HG03066 (cell line): ENCODE measurements around the gene ATF2.
"Not testable (repeated sequence)": the region's sequence is repeated elsewhere in the genome, so short reads cannot be mapped to it uniquely, and the experiment has no call there.

Source experiments
- ATAC-seq: cut with Tn5 transposase; IDR thresholded peaks from one replicate; pipeline ENCODE4 v1.9.1; 2021; ENCODE audit warnings: low read depth; ENCODE audit not compliant: unreplicated experiment

Gene ATF2

DNA sequence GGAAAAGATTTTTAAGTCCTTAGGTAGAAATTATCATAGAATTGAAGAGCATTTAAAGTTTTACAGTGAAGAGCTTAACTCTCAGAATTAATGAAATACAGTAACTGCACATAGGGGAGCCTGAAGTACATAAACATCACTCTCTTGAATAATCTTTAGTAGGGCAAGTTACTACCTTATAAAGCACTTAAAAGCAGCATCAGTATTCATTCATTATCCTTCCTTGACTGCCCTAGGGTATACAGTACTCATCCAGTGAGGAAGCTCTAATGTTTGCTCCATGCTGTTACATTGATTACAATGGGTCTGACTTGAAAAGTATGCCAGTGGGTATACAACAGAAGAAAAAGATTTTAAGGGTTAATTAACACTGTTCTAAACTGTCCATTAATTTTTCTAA, 66.5 kb downstream of the ATF2 start:
- no peak for ATAC-seq

DNA sequence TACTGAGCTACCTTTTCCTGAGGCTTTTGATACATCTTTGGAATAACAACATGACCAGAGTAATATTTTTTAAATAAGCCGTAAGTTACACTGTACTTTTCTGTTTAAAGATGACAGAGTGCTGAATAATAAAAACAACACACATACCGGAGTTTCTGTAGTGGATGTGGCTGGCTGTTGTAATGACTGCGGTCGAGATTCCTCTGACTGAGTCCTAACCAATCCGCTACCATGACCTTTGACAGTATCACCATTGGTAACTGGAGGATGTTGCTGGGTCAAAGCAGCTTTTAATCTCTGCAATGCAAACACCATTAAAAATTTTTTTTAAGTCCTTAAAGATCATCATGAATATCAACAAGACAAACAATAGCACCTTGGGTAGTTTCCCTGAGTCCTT, 70.7 kb downstream of the ATF2 start:
- no peak for ATAC-seq

DNA sequence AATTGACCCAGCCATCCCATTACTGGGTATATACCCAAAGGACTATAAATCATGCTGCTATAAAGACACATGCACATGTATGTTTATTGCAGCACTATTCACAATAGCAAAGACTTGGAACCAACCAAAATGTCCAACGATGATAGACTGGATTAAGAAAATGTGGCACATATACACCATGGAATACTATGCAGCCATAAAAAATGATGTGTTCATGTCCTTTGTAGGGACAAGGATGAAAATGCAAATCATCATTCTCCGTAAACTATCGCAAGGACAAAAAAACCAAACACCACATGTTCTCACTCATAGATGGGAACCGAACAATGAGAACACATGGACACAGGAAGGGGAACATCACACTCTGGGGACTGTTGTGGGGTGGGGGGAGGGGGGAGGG, 83.9 kb downstream of the ATF2 start:
- ATAC-seq: not testable (repeated sequence)

DNA sequence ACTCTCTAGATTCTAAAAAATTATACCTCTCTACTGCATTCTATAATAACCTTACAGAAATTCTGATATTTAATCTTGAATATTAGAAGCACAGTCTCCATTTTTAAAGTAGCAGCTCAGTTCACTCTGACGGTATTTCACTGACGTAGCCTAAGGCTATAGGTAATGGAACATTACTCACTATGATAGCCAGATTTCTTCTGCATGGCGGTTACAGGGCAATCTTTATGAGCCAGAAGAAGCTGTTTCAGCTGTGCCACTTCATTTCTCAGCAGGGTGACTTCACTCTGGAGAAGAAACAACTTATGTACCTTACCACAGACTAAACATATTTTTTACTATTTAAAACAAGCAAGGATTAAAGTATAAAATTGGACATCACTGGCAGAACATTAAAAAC, 87.5 kb downstream of the ATF2 start:
- no peak for ATAC-seq

DNA sequence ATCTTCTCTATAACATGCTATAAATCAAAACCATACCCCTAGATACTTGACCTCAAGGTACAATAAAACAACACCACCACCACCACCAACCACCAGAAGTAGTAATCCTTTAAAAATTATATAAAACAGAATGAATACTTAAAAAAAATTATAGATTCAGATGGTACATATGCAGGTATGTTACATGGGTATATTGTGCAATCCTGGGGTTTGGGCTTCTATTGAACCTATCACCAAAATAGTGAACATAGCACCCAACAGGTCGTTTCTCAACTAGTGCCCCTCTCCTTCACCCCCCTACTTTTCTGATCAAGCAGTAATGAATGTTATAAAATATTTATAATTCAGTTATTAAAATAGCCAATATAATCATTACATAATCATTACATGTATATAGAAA, 91.7 kb downstream of the ATF2 start:
- ATAC-seq: no peak

DNA sequence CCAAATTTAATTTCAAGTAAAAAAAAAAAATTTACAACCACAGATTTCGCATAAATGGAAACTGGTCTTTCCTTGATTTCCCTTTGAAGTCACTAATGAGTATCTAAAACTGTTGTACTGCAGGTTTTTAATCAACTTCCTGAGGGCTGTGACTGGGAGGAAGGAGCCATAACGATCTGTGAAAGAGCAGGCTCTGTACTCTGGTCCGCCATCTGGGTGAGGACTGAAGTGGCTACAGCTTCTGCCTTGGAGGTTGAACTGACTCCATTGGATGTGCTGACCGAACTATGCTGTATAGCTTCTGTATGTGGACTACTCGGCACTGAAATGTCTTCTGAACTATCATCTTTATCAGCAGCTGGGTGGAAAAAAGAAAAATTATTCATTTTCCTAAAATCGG, 93.5 kb downstream of the ATF2 start:
- no peak for ATAC-seq

DNA sequence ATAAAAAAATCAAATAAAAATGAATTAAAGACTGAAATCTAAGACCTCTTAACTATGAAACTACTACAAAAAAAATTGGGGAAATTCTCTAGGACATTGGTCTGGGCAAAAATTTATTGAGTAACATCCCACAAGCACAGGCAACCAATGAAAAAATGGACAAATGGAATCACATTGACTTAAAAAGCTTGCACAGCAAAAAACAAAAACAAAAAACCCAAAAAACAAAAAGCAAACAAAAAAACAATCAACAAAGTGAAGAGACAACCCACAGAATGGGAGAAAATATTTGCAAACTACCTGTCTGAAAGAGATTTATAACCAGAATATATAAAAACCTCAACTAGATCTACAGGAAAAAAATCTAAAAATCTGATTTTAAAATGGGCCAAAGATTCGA, 99.5 kb downstream of the ATF2 start:
- no peak for ATAC-seq

DNA sequence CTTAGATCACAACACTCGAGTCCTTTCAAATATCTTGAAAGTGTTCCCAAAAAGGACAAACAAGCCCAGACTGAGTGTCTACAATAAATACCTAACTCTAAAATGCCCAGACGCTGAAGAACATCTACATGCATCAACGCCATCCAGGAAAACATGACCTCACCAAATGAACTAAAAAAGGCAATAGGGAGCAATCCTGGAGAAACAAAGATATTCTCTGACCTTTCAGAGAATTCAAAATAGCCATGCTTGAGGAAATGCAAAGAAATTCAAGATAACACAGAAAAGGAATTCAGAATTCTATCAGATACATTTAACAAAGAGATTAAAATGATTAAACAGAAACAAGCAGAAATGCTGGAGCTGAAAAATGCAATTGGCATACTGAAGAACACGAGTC, 101.6 kb downstream of the ATF2 start:
- no peak for ATAC-seq

DNA sequence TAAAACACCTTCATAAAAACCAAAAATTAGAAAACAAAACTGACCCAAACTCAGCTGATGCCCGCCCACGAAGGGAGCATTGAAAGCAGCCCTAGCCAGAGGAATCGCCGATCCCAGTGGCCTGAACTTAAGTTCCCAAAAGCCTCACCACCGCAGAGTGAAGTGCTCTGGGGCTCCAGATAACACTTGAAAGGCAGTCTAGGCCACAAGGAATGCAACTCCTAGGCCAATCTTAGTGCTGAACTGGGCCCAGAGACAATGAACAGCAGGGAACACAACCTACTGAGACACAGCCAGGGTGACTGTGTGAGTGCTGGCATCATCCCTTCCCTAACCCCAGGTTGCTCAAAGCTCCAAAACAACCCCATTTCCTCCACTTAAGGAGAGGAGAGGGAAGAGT, 103.2 kb downstream of the ATF2 start:
- no peak for ATAC-seq

DNA sequence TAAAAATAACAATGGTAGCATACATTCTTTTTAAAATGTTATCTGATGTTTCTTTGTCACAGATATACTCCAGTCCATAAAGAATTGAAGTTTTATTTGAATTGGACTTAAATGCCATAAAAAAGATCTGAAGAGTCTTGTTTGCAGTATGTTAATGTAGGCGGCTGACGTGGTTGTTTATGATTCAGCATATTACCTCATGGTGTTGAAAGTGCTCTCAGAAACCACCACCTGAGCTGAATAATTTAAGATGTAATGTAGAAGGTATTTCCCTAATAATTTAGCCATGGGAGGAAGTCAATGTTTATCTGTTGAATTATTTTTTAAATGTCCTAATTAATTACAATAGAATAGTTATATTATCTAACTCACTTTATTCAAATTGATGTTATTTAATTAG, 104.3 kb downstream of the ATF2 start:
- no peak for ATAC-seq

DNA sequence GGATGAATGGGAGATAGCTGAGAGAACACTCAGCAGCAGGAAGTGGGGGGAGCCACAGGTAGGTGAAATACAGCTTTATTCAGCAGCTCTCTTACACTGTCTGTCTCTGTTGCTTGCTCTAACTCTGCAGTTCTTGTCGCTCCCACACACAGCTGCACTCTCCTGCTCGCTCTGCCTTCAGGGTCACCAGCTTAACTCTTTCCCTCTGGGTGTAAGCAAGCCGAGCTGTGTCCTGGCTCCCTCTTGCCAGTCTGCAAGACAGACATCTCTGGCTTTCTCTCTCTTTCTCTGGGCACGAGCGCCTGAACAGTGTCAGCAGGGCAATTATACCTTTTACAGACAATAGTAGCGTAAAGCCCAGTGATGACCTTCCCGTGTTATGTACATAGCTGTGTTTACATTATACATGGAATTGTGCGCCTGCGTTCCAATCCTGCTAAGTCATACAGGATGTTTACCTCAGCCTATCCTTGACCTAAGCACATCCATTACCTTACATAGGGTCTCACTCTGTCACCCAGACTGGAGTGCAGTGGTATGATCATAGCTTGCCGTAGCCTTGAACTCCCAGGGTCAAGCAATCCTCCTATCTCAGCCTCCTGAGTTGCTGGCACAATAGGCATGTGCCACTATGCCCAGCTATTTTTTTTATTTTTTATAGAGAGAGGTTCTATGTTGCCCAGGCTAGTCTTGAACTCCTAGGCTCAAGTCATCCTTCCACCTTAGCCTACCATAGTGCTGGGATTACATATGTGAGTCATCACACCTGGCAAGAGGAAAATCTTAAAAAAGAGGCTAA, 105.0 kb downstream of the ATF2 start:
- no peak for ATAC-seq

DNA sequence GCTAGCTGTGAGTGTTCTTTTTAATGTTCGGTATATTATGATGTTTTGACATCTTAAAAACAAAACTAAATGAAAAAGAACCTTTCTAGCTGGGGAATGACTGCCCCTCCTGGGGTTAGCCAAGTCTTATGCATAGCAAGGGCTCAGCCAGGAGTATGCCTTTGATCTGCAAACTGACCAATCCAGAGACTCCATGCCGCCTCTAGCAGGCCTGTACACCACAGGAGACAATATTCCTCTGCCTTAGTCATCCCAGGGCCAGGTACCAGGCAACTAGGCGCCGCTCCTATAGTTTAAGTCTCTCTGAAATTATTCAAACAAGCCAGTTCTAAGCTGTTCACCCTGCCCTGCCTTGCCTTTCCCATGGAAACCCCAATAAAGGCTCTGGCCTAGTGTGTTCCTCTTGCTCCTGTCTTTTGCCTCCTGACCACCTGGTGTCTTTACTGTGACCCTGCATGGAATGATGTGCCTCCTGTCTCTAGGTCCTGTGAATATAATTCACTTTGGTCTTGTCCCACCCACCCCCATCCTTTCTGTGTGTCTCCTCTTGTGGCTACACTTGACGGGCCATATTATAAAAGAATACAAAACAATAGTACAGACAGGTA, 110.8 kb downstream of the ATF2 start:
- ATAC-seq: no peak

DNA sequence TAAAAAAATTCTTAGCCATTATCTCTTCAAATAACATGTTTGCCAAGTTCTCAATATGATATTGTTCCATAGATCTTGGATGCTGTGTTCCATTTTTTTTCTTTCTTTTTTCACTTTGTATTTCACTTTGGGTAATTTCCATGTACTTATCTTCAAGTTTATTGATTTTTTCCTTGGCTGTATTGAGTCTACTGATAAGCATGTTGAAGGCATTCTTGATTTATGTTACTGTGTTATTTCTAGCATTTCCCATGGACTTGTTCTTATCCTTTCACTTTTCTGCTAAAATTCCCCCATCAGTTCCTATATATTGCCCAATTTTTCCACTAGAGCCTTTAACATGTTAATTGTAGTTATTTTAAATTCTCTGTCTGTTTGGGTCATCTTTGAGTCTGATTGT, 112.0 kb downstream of the ATF2 start:
- ATAC-seq: no peak

DNA sequence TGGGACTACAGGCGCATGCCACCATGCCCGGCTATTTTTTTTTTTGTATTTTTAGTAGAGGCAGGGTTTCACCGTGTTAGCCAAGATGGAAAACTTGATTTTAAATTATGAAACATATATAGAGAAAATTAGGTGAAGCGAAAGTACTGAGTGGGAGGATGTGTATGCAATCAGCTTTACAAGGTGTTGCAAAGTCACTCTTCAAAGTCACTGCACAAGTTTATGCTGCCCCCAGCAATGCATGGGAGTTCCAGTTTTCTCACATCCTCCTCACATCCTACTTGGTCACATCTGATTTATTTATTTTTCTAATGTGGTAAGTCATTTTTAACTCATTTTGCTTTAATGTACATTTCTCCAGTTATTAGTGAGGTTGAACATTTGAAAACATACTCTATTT, 113.7 kb downstream of the ATF2 start:
- no peak for ATAC-seq

DNA sequence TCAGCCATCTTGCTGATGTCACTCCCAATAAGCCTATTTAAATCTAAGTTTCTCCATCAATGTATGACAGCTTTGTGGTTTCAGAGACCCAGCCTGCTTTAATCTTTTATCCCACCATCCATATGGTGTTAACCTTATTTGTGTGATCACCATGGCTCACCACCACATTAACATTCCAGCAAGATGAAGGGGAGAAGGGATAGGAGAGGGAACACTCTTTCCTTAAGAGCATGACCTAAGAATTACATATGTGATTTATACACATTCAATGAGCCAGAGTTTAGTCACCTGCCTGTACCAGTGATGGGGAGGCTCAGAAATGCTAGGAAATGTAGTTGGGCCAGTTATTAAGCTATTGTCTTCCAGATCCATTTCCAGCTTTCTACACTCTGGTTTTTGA, 118.3 kb downstream of the ATF2 start:
- ATAC-seq: no peak

DNA sequence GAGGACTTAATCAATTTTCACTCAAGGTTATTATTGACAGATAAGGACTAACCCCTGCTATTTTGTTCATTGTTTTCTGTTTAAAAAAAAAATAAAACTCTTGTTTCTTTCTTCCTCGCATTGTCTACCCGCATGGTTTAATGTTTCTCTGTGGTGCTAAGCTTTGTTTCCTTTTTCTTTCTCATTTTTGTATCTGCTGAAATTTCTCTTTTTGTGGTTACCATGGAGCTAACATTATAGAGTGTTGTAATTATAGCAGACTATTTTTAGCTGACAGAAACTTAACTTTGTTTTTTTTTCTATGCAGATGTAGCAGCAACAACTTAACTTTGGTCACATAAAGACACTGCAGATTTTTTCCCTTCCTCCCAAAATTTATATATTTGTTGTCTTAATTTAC, 119.7 kb downstream of the ATF2 start:
- ATAC-seq: peak; percentile 65

DNA sequence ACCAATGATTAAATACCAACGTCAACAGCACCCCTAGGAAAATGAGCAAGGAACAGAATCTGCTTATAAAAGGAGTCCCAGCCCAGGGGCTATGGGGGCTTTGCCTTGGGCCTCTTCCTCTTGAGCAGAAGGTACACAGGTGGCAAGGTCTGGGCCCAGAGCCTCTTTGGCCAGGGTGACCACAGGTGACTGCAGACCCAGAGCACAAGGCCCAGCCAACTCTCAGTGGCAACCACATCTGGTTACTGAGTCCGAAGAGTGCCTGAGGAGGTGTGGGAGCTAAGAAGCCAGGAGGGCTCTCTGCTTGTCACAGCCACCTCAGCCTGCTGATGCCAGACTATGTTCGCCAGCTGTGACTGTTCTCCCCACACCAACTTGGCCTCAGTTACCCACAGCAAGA, 128.5 kb downstream of the ATF2 start:
- ATAC-seq: no peak

DNA sequence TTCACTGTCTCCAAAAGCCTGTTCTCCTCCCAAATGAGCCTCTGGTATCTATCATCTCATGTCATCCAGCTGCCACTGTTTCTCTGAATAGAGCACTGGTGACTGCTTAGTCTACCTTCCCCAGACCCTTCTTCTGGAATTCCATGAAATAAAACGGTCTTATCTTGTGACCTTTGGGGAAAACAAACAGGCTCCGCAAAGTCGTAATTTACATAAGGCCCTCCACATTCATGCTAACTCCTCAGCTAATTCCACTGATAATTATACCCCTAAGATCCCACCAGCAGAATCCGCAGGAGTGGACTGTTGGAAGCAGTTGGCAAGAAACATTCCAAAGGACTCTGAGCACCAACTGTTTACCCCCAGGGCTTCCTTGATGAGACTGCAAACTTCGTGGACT, 129.0 kb downstream of the ATF2 start:
- ATAC-seq: no peak

DNA sequence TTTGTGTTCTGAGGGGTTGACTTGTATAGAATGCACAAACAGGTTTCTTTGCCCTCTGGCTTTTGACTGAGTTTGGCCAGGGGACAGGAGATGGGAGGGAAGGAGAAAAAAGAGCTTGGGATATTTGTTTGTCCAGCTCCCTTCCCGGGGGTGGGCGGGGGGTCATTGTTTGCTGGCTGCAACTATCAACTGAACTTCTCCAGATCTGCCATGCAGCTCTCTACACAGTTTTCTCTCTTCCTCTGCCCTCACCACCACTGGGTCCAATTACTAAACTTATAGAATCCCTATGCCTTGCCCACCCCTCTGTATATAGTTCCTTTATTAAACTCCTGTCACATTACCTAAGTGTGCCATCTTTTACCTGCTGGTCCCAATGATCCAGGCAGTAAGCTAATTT, 130.1 kb downstream of the ATF2 start:
- no peak for ATAC-seq

DNA sequence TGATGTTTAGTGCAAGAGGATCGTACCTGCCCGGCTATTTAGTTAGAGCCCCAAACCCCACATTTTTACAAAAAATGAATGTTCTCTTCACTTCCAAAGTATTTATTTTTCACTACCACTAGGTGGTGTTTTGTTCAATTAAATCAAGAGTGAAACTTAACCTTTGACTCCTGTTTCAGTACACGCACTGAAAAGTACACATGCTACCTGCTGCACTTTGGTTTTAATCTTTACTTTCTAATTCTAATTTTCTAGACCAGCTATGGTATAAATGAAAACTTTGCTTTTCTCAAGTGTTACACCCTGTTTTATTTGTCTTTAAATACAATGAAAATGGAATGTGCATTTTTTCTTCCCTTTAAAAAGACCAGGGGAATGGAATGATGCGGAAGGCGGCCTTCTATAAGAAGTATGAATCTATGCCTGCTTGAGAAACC, 131.4 kb downstream of the ATF2 start:
- ATAC-seq: no peak

DNA sequence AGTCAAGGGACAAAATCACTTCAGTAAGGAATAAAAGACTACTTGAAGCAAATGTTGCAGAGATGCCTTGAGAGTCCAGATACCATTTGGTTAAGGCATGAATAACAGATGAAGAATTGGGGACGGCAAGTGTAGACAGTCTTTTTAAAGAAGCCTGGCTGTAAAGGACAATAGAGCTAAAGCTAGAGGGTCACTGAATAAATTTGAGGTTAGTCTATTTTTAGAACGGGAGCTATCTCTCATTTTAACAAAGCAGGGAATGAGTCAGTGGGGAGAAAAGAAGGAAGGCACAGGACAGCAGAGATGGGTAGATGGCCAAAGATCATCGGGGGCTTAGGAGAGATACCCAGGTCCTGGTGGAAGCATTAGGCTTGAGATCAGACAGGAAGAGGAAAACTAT, 132.2 kb downstream of the ATF2 start:
- ATAC-seq: no peak

DNA sequence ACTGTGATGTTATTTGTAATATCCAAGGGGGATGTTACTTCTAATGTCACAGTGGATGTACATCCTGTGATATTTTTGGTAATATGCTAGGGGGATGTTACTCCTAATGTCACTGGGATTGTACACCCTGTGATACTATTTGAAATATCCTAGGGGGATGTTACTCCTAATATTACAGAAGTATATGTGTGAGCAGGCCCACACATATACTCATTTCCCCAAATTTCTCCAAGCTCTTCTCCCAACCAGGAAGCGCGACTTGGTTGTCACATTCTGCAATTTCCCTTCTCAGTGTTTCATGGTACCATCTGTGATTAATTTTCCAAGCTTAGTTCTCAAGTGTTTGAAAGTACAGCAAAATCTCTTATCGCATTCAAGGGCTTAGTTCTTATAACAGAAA, 133.3 kb downstream of the ATF2 start:
- no peak for ATAC-seq
